ENCODE data around the gene NEURL2.

GRCh38 chr20:45918182-45918737 lies 27.3 kb upstream of the NEURL2 start:
- no peak for TF ChIP-seq POLR2AphosphoS5 (IDR thresholded peaks at IDR 0.05; ENCODE audit: low read depth, low read length)
- TF ChIP-seq POLR2A (IDR thresholded peaks at IDR 0.05; ENCODE audit: low read depth, low read length), result no peak
- no peak for TF ChIP-seq TAF1 (IDR thresholded peaks at IDR 0.05; ENCODE audit: borderline replicate concordance, low read depth, low read length)

Measured in GM12892 (cell line).